GM21528 (cell line): ENCODE measurements around the gene FAM227A.

Experiments used
- ATAC-seq: cut with Tn5 transposase; IDR thresholded peaks from one replicate; pipeline ENCODE4 v1.9.1; 2021; ENCODE audit warnings: mild to moderate bottlenecking, moderate library complexity; ENCODE audit not compliant: unreplicated experiment, low FRiP score

The FAM227A gene

GRCh38 chr22:38656256-38657044 is at the start of gene FAM227A, which contains the start of gene CBY1:
Gene FAM227A, minus strand, starts transcription at chr22:38656392. Its CDS starts 6,224 bp downstream, at chr22:38650168.
Gene CBY1, plus strand, starts transcription at chr22:38656638. Its CDS starts 11,417 bp downstream, at chr22:38668055.
- peak; percentile 71 for ATAC-seq

- peak; percentile 76 for ATAC-seq
Measured at GRCh38 chr22:38705235-38706100, 49.3 kb upstream of the FAM227A start, which contains the start of gene GTPBP1. Gene GTPBP1, plus strand, starts transcription at chr22:38705944. Its CDS starts 12 bp downstream, at chr22:38705956.

GRCh38 chr22:38704654-38705234 is 48.6 kb upstream of the FAM227A start:
- no peak for ATAC-seq

GRCh38 chr22:38700789-38701628 is 44.8 kb upstream of the FAM227A start, which contains the start of gene JOSD1:
Gene JOSD1, minus strand, starts transcription at chr22:38700943. Its CDS starts 956 bp downstream, at chr22:38699987.
- peak; percentile 41 for ATAC-seq

- no peak for ATAC-seq
Measured at GRCh38 chr22:38700270-38700788, 44.1 kb upstream of the FAM227A start.

GRCh38 chr22:38699784-38700183 is 43.6 kb upstream of the FAM227A start:
- ATAC-seq = no peak

- ATAC-seq = no peak
Measured at GRCh38 chr22:38699143-38699542, 43.0 kb upstream of the FAM227A start.

GRCh38 chr22:38698407-38699094 is 42.4 kb upstream of the FAM227A start:
- no peak for ATAC-seq

- ATAC-seq = no peak
Measured at GRCh38 chr22:38697425-38698089, 41.4 kb upstream of the FAM227A start.

GRCh38 chr22:38696606-38697424 is 40.6 kb upstream of the FAM227A start:
- ATAC-seq = no peak

- no peak for ATAC-seq
Measured at GRCh38 chr22:38694940-38695339, 38.7 kb upstream of the FAM227A start.

- ATAC-seq = no peak
Measured at GRCh38 chr22:38694049-38694448, 37.9 kb upstream of the FAM227A start.

- ATAC-seq = no peak
Measured at GRCh38 chr22:38689651-38690050, 33.5 kb upstream of the FAM227A start.

- no peak for ATAC-seq
Measured at GRCh38 chr22:38685761-38686160, 29.6 kb upstream of the FAM227A start.

- ATAC-seq = no peak
Measured at GRCh38 chr22:38684895-38685294, 28.7 kb upstream of the FAM227A start.

GRCh38 chr22:38681582-38682335 is 25.6 kb upstream of the FAM227A start, which contains the start of gene TOMM22:
Gene TOMM22, plus strand, starts transcription at chr22:38681957. Its CDS starts 22 bp downstream, at chr22:38681979.
- peak; percentile 88 for ATAC-seq

GRCh38 chr22:38675833-38676232 is 19.6 kb upstream of the FAM227A start:
- no peak for ATAC-seq
